Brain microvascular endothelial cell (primary cell): ENCODE results near the gene TMEM266.

Experiments
- DNase-seq: peaks from one replicate; pipeline ENCODE4 v3.0.0-alpha.2; 2020
- H3K27ac ChIP-seq: fragments of 250-450 bp; sonication (Bioruptor Pico); 2 replicates; pipeline ENCODE4 v1.5.1; 2020; ENCODE audit warnings: mild to moderate bottlenecking, moderate library complexity
- H3K27me3 ChIP-seq: fragments of 250-450 bp; sonication (Bioruptor Pico); replicated peaks from 2 replicates; pipeline ENCODE4 v1.5.1; 2020; ENCODE audit warnings: mild to moderate bottlenecking
- H3K36me3 ChIP-seq: fragments of 250-450 bp; sonication (Bioruptor Pico); replicated peaks from 2 replicates; pipeline ENCODE4 v1.5.1; 2020; ENCODE audit warnings: mild to moderate bottlenecking
- H3K4me3 ChIP-seq: 2 replicates; pipeline ENCODE4 v1.5.1; 2011; ENCODE audit warnings: low read depth, mild to moderate bottlenecking, control low read depth, low read length, moderate library complexity
- in situ Hi-C: cut with HindIII; loops from 2 replicates; pipeline ENCODE4 v1.10.0; 2017; ENCODE audit warnings: low sequenced_read_pairs, low pct_ligation_motif_present
- TF ChIP-seq, protein P1 (sequence below): IDR thresholded peaks from 2 replicates; pipeline ENCODE4 v1.5.1; 2011; ENCODE audit warnings: low read depth, mild to moderate bottlenecking, moderate library complexity, low read length, control low read depth, inconsistent platforms; ENCODE audit errors: missing control alignments

Gene TMEM266

DNA sequence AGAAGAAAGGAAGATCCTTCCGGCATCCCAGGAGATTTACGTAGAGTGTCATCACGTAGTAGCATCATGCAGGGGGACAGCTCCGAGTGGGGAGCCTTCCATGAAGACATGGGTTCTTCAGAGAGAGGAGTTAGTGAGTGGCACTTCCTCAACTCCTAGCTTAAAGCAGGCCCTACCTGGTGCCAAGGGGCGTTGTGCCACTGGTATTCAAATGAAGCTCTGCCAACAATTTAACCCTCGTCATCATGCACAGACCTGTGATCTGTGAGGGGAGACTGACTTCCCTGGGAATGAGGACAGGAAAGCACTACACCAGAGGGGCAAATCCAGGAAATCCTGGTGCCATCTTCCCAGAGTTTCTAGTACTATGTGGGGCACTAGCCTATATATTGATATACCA is 59.0 kb downstream of the TMEM266 start:
- Histone ChIP-seq H3K36me3 (no peaks in the 10 kb centered on the region), H3K27me3 (peaks cover 2% of the 10 kb centered on the region), H3K4me3 (no peak overlapping the region), H3K27ac (no peak overlapping the region)
- TF ChIP-seq, protein P1, sequence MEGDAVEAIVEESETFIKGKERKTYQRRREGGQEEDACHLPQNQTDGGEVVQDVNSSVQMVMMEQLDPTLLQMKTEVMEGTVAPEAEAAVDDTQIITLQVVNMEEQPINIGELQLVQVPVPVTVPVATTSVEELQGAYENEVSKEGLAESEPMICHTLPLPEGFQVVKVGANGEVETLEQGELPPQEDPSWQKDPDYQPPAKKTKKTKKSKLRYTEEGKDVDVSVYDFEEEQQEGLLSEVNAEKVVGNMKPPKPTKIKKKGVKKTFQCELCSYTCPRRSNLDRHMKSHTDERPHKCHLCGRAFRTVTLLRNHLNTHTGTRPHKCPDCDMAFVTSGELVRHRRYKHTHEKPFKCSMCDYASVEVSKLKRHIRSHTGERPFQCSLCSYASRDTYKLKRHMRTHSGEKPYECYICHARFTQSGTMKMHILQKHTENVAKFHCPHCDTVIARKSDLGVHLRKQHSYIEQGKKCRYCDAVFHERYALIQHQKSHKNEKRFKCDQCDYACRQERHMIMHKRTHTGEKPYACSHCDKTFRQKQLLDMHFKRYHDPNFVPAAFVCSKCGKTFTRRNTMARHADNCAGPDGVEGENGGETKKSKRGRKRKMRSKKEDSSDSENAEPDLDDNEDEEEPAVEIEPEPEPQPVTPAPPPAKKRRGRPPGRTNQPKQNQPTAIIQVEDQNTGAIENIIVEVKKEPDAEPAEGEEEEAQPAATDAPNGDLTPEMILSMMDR: no peak
- DNase-seq: no peak
- in situ Hi-C loops: no loop called here

DNA sequence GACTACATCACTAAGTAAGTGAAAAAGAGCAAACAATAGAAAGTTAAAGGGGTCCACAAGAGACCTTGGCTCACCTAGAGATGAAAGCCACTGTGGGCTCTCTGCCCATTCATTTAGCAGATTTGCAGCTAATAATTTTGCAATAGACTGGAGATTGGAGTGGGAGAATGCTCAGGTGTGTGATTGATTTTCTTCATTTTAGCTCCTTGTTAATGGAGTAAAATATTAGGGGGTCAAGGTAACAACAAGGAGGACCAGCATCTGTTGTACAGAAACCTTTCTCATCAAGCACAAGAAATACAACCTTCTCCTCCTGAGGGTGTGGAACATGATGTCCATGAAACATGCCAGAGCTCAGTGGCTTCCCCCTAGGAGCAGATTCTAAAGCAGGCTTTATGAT is 63.2 kb downstream of the TMEM266 start:
- Histone ChIP-seq H3K27ac (no peak overlapping the region), H3K36me3 (no peaks in the 10 kb centered on the region), H3K27me3 (peaks cover 2% of the 10 kb centered on the region), H3K4me3 (no peak overlapping the region)
- TF ChIP-seq, protein P1: no peak
- in situ Hi-C loops: no loop called here
- no peak for DNase-seq

GRCh38 chr15:76127169-76127568 is 67.4 kb downstream of the TMEM266 start:
- H3K4me3 ChIP-seq: no peak overlapping the region
- TF ChIP-seq, protein P1: no peak
- H3K36me3 ChIP-seq: no peaks in the 10 kb centered on the region
- H3K27me3 ChIP-seq: peaks cover 4% of the 10 kb centered on the region
- in situ Hi-C loops: no loop called here
- DNase-seq: no peak
- H3K27ac ChIP-seq: no peak overlapping the region

DNA sequence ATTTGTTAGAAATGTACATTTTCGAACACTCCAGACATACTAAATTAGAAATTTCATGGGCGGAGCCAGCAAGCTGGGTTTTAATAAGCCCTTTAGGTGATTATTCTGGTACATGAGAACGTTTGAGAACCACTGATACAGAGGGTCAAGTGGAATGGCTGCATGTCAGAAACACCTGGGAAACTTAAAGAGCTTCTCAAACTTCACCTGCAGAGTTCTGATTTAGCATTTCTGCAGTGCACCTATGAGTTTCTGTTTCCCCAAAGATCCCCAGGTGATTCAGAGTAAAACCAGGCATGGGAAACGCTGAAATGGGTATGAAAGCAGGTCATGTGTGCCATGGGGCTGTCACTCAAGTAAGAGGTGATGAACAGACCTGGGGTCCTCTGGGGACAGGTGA is 68.1 kb downstream of the TMEM266 start:
- in situ Hi-C loops: no loop called here
- TF ChIP-seq, protein P1: no peak
- Histone ChIP-seq H3K27me3 (peaks cover 3% of the 10 kb centered on the region), H3K4me3 (no peak overlapping the region), H3K27ac (no peak overlapping the region), H3K36me3 (no peaks in the 10 kb centered on the region)
- DNase-seq: no peak

GRCh38 chr15:76134537-76134936 is 74.8 kb downstream of the TMEM266 start:
- no peak for DNase-seq
- H3K27ac ChIP-seq: no peak overlapping the region
- H3K27me3 ChIP-seq: peaks cover 4% of the 10 kb centered on the region
- no peaks in the 10 kb centered on the region for H3K36me3 ChIP-seq
- in situ Hi-C loops: no loop called here
- TF ChIP-seq, protein P1: no peak
- no peak overlapping the region for H3K4me3 ChIP-seq

DNA sequence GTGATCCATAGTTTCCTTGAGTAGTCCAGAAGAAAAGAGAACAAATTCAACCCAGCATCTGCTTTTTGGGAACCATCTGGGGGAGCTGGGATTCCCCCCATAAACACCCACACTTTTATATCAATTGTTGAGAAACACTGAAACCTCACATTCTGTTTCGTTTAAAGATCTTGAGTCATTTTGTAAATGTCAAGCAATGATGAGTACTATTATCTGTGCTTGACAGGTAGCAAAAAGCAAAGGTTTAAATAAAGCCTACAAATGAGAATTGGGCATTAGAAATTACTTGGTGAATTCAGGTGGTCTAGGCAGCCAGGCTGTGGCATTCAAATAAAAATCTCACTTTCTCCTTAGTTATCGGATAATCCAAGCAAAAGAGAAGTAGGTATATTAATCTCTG is 75.7 kb downstream of the TMEM266 start:
- Histone ChIP-seq H3K4me3 (no peak overlapping the region), H3K27ac (no peak overlapping the region), H3K27me3 (peaks cover 4% of the 10 kb centered on the region), H3K36me3 (no peaks in the 10 kb centered on the region)
- in situ Hi-C loops: no loop called here
- TF ChIP-seq, protein P1: no peak
- DNase-seq: no peak
